Left hindlimb (tissue), 1 donor: Measurements from ENCODE around the gene KIDINS220.

Experiments used
- DNase-seq: peaks from one replicate; pipeline ENCODE4 v3.0.0-alpha.2; 2018

Gene KIDINS220

GRCh38 chr2:8685697-8686358 is 151.6 kb downstream of the KIDINS220 start:
- peak; percentile 83 for DNase-seq

GRCh38 chr2:8684878-8685696 is 152.3 kb downstream of the KIDINS220 start:
- DNase-seq, result peak; percentile 64

- peak; percentile 55 for DNase-seq
Measured at GRCh38 chr2:8684540-8684877, 152.9 kb downstream of the KIDINS220 start.

- peak; percentile 48 for DNase-seq
Measured at GRCh38 chr2:8682719-8683667, 154.4 kb downstream of the KIDINS220 start.

GRCh38 chr2:8681786-8682692 is 155.4 kb downstream of the KIDINS220 start, which contains the start of gene ID2:
Gene ID2, plus strand, starts transcription at chr2:8682056. Its CDS starts 110 bp downstream, at chr2:8682166.
- peak; percentile 100 for DNase-seq

GRCh38 chr2:8680822-8681760 is 156.3 kb downstream of the KIDINS220 start:
- DNase-seq, result peak; percentile 74

- DNase-seq, result peak; percentile 64
Measured at GRCh38 chr2:8679827-8680731, 157.3 kb downstream of the KIDINS220 start.

- DNase-seq, result no peak
Measured at GRCh38 chr2:8679567-8679826, 157.9 kb downstream of the KIDINS220 start.
